ENCODE data around the gene NR2E1. TPM values are rescaled to one million over a fixed set of nuclear protein-coding genes. Genes with fewer than 3 reads are reported as not detected.

NR2E1 gene
- total RNA-seq, 2 donors from 2014 or later, result not detected

GRCh38 chr6:108127826-108128225 is 38.0 kb upstream of the NR2E1 start:
- no peak for TF ChIP-seq CTCF (conservative IDR thresholded peaks at IDR 0.05)
- Mint-ChIP-seq H3K4me3 (no peak overlapping the region), H3K36me3 (ENCODE audit: low read depth) (no peaks in the 10 kb centered on the region), H3K27ac (no peak overlapping the region), H3K4me1 (peaks cover 18% of the 10 kb centered on the region), H3K27me3 (ENCODE audit: insufficient read depth) (peaks cover 98% of the 10 kb centered on the region), H3K9me3 (no peaks in the 10 kb centered on the region)
- Histone ChIP-seq H3K9ac (ENCODE audit: extremely low read depth, low read length, poor library complexity, severe bottlenecking) (no peak overlapping the region), H3K27ac (ENCODE audit: low read depth, low read length) (no peak overlapping the region), H3K36me3 (ENCODE audit: control insufficient read depth, insufficient read depth, low read length) (no peaks in the 10 kb centered on the region), H3K27me3 (ENCODE audit: control insufficient read depth, insufficient read depth, low read length, poor library complexity, severe bottlenecking) (peaks cover 72% of the 10 kb centered on the region), H3K9me3 (ENCODE audit: control insufficient read depth, low read length) (no peaks in the 10 kb centered on the region), H3K4me3 (ENCODE audit: low read length) (no peak overlapping the region), H3K4me1 (ENCODE audit: control insufficient read depth, insufficient read depth, low read length) (peaks cover 13% of the 10 kb centered on the region)
- 84 to 89% methylated on average over 1 to 2 of the region's 2 CpGs for WGBS, 2 experiments (ENCODE audit: insufficient coverage in 1 of 2, insufficient read length in 1 of 2)
- no peak for DNase-seq

- peaks cover 94% of the 10 kb centered on the region for H3K27me3 Mint-ChIP-seq (ENCODE audit: insufficient read depth)
- Histone ChIP-seq H3K9me3 (ENCODE audit: control insufficient read depth, low read length) (no peaks in the 10 kb centered on the region), H3K27ac (ENCODE audit: low read depth, low read length) (no peak overlapping the region), H3K27me3 (ENCODE audit: control insufficient read depth, insufficient read depth, low read length, poor library complexity, severe bottlenecking) (peaks cover 68% of the 10 kb centered on the region), H3K9ac (ENCODE audit: extremely low read depth, low read length, poor library complexity, severe bottlenecking) (no peak overlapping the region), H3K36me3 (ENCODE audit: control insufficient read depth, insufficient read depth, low read length) (no peaks in the 10 kb centered on the region), H3K4me1 (ENCODE audit: control insufficient read depth, insufficient read depth, low read length) (peaks cover 3% of the 10 kb centered on the region), H3K4me3 (ENCODE audit: low read length) (no peak overlapping the region)
- peaks cover 20% of the 10 kb centered on the region for H3K4me1 Mint-ChIP-seq
- no peak for DNase-seq
- TF ChIP-seq CTCF (conservative IDR thresholded peaks at IDR 0.05), result no peak
- H3K27ac Mint-ChIP-seq, result no peak overlapping the region
- no peaks in the 10 kb centered on the region for H3K36me3 Mint-ChIP-seq (ENCODE audit: low read depth)
- H3K9me3 Mint-ChIP-seq, result no peaks in the 10 kb centered on the region
- H3K4me3 Mint-ChIP-seq, result no peak overlapping the region
Measured at GRCh38 chr6:108130262-108130661, 35.6 kb upstream of the NR2E1 start.

GRCh38 chr6:108132863-108133262 is 33.0 kb upstream of the NR2E1 start:
- 68 to 89% methylated on average over 3 to 4 of the region's 4 CpGs for WGBS, 2 experiments (ENCODE audit: insufficient coverage in 1 of 2, insufficient read length in 1 of 2)
- H3K9me3 ChIP-seq (ENCODE audit: control insufficient read depth, low read length), result no peaks in the 10 kb centered on the region
- H3K4me1 ChIP-seq (ENCODE audit: control insufficient read depth, insufficient read depth, low read length), result peaks cover 3% of the 10 kb centered on the region
- no peak overlapping the region for H3K27ac Mint-ChIP-seq
- no peak overlapping the region for H3K4me3 Mint-ChIP-seq
- peaks cover 84% of the 10 kb centered on the region for H3K27me3 ChIP-seq (ENCODE audit: control insufficient read depth, insufficient read depth, low read length, poor library complexity, severe bottlenecking)
- H3K36me3 Mint-ChIP-seq (ENCODE audit: low read depth), result no peaks in the 10 kb centered on the region
- DNase-seq, result peak; percentile 49
- peaks cover 19% of the 10 kb centered on the region for H3K4me1 Mint-ChIP-seq
- no peaks in the 10 kb centered on the region for H3K36me3 ChIP-seq (ENCODE audit: control insufficient read depth, insufficient read depth, low read length)
- H3K27ac ChIP-seq (ENCODE audit: low read depth, low read length), result no peak overlapping the region
- no peak overlapping the region for H3K4me3 ChIP-seq (ENCODE audit: low read length)
- H3K9me3 Mint-ChIP-seq, result no peaks in the 10 kb centered on the region
- no peak for TF ChIP-seq CTCF (conservative IDR thresholded peaks at IDR 0.05)
- H3K27me3 Mint-ChIP-seq (ENCODE audit: insufficient read depth), result peaks cover 94% of the 10 kb centered on the region
- no peak overlapping the region for H3K9ac ChIP-seq (ENCODE audit: extremely low read depth, low read length, poor library complexity, severe bottlenecking)
